Activated CD4-positive, alpha-beta T cell treated with anti-CD3 and anti-CD28 coated beads for 36 hours (primary cell): Measurements from ENCODE around the gene RTN4IP1. TPM values are rescaled to one million over a fixed set of nuclear protein-coding genes. Genes with fewer than 3 reads are reported as not detected.

Source experiments
- ATAC-seq: fragments of 200-7000 bp; cut with Tn5 transposase; one replicate; pipeline ENCODE4 v1.10.0; 2021; ENCODE audit warnings: mild to moderate bottlenecking, moderate library complexity
- CTCF ChIA-PET: fragments of 350-600 bp; sonication (Branson Sonifier 250); formaldehyde crosslinking; loops from one replicate; lab custom pipeline; 2021; ENCODE audit warnings: antibody characterized with exemption; lab: Charles Lee
- POLR2A ChIA-PET: fragments of 350-600 bp; sonication (Branson Sonifier 250); formaldehyde crosslinking; loops from one replicate; lab custom pipeline; 2021; ENCODE audit warnings: antibody characterized with exemption, inconsistent platforms; lab: Charles Lee
- DNase-seq: peaks from one replicate; pipeline ENCODE4 v3.0.0-alpha.2; 2020
- H3K27ac Mint-ChIP-seq: one replicate; pipeline ENCODE4 v1.8.0; 2021; ENCODE audit warnings: mixed read lengths
- H3K27me3 Mint-ChIP-seq: one replicate; pipeline ENCODE4 v1.8.0; 2021; ENCODE audit warnings: mixed read lengths
- H3K36me3 Mint-ChIP-seq: one replicate; pipeline ENCODE4 v1.8.0; 2021; ENCODE audit warnings: low read depth, mixed read lengths
- H3K4me1 Mint-ChIP-seq: one replicate; pipeline ENCODE4 v1.8.0; 2021; ENCODE audit warnings: mixed read lengths
- H3K4me3 Mint-ChIP-seq: one replicate; pipeline ENCODE4 v1.8.0; 2021; ENCODE audit warnings: mild to moderate bottlenecking, moderate library complexity, mixed read lengths
- H3K9me3 Mint-ChIP-seq: one replicate; pipeline ENCODE4 v1.8.0; 2021; ENCODE audit warnings: low read depth, mixed read lengths
- intact Hi-C, 2 experiments: fragments of 100-400 bp; cut with DNase I in 1 of 2; cut with micrococcal nuclease in 1 of 2; formaldehyde crosslinking; loops; one replicate each; pipeline versions ENCODE4 v1.14.2 to v1.15.1; 2022 to 2024; cut with DNase I, micrococcal nuclease
- total RNA-seq, 2 experiments: library from RNA; stranded (reverse); gene quantifications; one replicate each; pipeline ENCODE4 v1.2.3, GENCODE V29; 2021

RTN4IP1 gene
- total RNA-seq, 2 experiments from 2014 or later, result 4.8 to 9.3 TPM

DNA sequence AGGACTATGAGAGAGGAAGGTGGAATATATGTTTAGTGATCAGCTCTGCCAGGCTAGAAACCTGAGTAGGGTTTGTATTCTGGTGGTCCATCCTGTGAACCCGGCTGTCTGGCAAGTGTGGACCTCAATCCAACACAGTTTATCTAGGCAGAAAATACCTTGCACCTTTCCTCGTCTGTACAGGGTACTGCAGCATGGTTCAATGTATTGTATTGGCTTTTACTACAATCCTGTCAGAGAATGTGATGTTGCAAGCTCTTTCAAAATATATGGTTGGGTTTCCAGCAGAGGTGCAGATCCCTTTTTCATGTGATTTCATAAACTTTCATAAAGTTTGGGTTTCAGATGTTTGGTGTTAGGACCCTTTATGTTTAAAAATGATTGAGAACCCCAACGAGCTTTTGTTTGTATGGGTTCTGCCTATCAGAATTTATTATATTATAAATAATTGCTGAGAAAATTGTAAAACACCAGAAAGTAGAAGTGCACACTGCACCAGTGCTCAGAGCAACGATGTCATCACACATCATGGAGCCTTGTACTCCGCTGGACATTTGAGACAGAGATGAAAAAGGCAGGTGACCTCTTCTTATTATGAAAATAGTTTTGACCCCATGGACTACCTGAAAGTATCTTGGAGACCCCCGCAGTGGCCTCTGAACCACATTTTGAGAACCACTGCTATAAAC lies 106.6 kb downstream of the RTN4IP1 start:
- ATAC-seq (no peak), DNase-seq (no peak)
- CTCF ChIA-PET, result interaction anchor here (0.6 to 2.9 kb wide), 9 partner anchors 9 to 77 kb away, joined by 3 to 20 read pairs (median 5); no protein-coding TSS in a partner anchor
- Mint-ChIP-seq H3K36me3 (peaks cover 43% of the 10 kb centered on the region), H3K27ac (peak overlapping the region; percentile 99), H3K27me3 (no peaks in the 10 kb centered on the region), H3K4me1 (peaks cover 70% of the 10 kb centered on the region), H3K9me3 (no peaks in the 10 kb centered on the region), H3K4me3 (peak overlapping the region; percentile 88)
- intact Hi-C loops, result loop anchor here (5.0 to 10.0 kb wide), 5 partner anchors 105 to 1302 kb away; partner anchors contain the start of genes SCML4 (in 2 of the 2), QRSL1 (in 1 of the 2) and RTN4IP1 (in 1 of the 2)
- POLR2A ChIA-PET, result interaction anchor here (0.6 to 3.6 kb wide), 2 partner anchors 11 to 73 kb away, joined by 3 to 29 read pairs; no protein-coding TSS in a partner anchor

Other genes starting within 250 kb of the RTN4IP1 start
- gene QRSL1, start 80 bp upstream of the RTN4IP1 start, total RNA-seq, result 10 to 100 TPM; 15.8 to 17.9 TPM